IMR-90 (cell line): ENCODE measurements around the gene COL4A3.

Experiments used
- BHLHE40 ChIP-seq: fragments of 150-350 bp; IDR thresholded peaks from 2 replicates; pipeline ENCODE4 v1.6.1; 2016; ENCODE audit warnings: mild to moderate bottlenecking, low read depth, low read length
- CEBPB ChIP-seq: IDR thresholded peaks from 2 replicates; pipeline ENCODE4 v1.6.1; 2012; ENCODE audit warnings: low read depth, low read length, improper control_type of control experiment
- POLR2A ChIP-seq: IDR thresholded peaks from 2 replicates; pipeline ENCODE4 v1.6.1; 2012; ENCODE audit warnings: mild to moderate bottlenecking, low read depth, low read length
- RAD21 ChIP-seq: IDR thresholded peaks from 2 replicates; pipeline ENCODE4 v1.6.1; 2012; ENCODE audit warnings: low read length, improper control_type of control experiment
- TF ChIP-seq, protein P1 (sequence below): fragments of 150-350 bp; IDR thresholded peaks from 2 replicates; pipeline ENCODE4 v1.6.1; 2017; ENCODE audit warnings: mild to moderate bottlenecking, antibody characterized with exemption, low read length, low read depth
- TF ChIP-seq, protein P2 (sequence below): conservative IDR thresholded peaks from 2 replicates; pipeline ENCODE4 v1.5.1; 2012; ENCODE audit warnings: mild to moderate bottlenecking, low read depth, low read length, improper control_type of control experiment

DNA sequence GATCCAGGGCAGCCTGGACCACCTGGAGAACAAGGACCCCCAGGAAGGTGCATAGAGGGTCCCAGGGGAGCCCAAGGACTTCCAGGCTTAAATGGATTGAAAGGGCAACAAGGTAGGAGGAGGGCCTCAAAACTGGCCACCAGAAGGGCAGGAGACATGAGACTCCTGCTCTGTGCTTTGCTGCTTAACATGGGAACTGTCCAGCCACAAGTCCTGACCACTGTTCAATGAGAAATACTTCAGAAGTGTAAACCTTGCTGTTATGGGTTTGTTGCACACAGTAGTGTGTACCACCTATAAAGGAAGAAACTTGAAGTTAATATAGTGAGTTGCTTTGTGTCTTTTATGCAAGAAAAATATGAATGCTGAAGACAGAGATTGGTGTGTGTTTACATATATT is 116.5 kb downstream of the COL4A3 start:
- TF ChIP-seq CEBPB (no peak), POLR2A (no peak), BHLHE40 (no peak), RAD21 (no peak)
- TF ChIP-seq, protein P1, sequence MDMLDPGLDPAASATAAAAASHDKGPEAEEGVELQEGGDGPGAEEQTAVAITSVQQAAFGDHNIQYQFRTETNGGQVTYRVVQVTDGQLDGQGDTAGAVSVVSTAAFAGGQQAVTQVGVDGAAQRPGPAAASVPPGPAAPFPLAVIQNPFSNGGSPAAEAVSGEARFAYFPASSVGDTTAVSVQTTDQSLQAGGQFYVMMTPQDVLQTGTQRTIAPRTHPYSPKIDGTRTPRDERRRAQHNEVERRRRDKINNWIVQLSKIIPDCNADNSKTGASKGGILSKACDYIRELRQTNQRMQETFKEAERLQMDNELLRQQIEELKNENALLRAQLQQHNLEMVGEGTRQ, result no peak
- TF ChIP-seq, protein P2, sequence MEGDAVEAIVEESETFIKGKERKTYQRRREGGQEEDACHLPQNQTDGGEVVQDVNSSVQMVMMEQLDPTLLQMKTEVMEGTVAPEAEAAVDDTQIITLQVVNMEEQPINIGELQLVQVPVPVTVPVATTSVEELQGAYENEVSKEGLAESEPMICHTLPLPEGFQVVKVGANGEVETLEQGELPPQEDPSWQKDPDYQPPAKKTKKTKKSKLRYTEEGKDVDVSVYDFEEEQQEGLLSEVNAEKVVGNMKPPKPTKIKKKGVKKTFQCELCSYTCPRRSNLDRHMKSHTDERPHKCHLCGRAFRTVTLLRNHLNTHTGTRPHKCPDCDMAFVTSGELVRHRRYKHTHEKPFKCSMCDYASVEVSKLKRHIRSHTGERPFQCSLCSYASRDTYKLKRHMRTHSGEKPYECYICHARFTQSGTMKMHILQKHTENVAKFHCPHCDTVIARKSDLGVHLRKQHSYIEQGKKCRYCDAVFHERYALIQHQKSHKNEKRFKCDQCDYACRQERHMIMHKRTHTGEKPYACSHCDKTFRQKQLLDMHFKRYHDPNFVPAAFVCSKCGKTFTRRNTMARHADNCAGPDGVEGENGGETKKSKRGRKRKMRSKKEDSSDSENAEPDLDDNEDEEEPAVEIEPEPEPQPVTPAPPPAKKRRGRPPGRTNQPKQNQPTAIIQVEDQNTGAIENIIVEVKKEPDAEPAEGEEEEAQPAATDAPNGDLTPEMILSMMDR, result no peak
